Stimulated activated naive CD8-positive, alpha-beta T cell treated with anti-CD3 and anti-CD28 coated beads, Interleukin-15, Interleukin-2, amounts not matched to agents 100 ng/mL and 50 ng/mL, for 24 hours (primary cell): Measurements from ENCODE around the gene CCT3.

ENCODE experiments used
- H3K27ac Mint-ChIP-seq: one replicate; pipeline ENCODE4 v1.8.0; 2021; ENCODE audit warnings: mild to moderate bottlenecking, mixed read lengths
- H3K27me3 Mint-ChIP-seq: one replicate; pipeline ENCODE4 v1.8.0; 2021; ENCODE audit warnings: mixed read lengths
- H3K36me3 Mint-ChIP-seq: one replicate; pipeline ENCODE4 v1.8.0; 2021; ENCODE audit warnings: low read depth, mixed read lengths
- H3K4me1 Mint-ChIP-seq: one replicate; pipeline ENCODE4 v1.8.0; 2021; ENCODE audit warnings: low read depth, mixed read lengths
- H3K4me3 Mint-ChIP-seq: one replicate; pipeline ENCODE4 v1.8.0; 2021; ENCODE audit warnings: mild to moderate bottlenecking, mixed read lengths
- H3K9me3 Mint-ChIP-seq: one replicate; pipeline ENCODE4 v1.8.0; 2021; ENCODE audit warnings: mixed read lengths

The CCT3 gene

DNA sequence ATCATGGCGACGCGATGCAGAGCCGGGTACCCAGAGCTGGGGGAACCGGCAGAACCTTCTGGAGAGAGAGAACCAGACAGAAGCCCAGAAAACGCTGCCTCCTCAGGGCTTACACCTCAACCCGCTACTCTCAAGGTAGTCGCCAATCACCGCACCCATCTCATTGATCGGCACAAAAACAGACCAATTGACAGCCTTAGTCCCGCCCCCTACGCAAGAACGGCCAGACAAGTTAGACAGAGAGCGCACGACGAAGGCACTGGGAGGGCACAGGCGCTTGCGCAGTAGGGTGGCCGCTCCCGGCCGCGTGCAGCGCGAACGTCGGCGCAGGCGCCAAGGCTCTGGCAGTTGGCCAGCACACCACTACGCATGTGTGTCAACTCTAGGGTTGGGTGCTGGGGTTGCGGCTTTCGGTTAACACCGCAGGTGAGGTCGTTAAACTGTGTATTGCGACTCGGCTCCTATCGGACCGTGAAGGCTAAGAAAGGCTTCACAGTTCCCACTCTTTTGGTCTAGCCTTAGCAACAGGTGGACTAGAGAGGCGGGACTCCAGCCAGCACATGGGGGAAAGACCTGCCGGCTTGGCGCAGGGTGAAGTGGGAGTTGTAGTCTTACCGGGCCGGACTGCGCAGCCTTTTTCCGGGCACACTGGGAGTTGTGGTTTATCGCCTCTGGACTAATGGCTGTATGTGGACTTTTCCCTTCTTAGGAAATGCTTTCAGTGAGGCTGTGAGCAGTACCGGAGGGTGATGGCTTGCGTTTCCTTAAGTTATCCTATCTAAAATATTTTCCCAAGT lies at the start of gene CCT3, which contains the start of gene TSACC:
TSS of gene CCT3 (minus strand) at position 113 of the 797 bp plus-strand sequence. CDS start at position 5, 108 bp downstream.
TSS of gene TSACC (plus strand) at position 347 of the 797 bp plus-strand sequence. CDS start 1,232 bp downstream, outside the sequence.
- Mint-ChIP-seq H3K4me3 (peak within 1 kb of the TSS; percentile 98), H3K9me3 (no peaks in the 10 kb centered on the region), H3K36me3 (peaks cover 45% of the 10 kb centered on the region), H3K27me3 (no peaks in the 10 kb centered on the region), H3K4me1 (peaks cover 48% of the 10 kb centered on the region), H3K27ac (peak within 1 kb of the TSS; percentile 94)

DNA sequence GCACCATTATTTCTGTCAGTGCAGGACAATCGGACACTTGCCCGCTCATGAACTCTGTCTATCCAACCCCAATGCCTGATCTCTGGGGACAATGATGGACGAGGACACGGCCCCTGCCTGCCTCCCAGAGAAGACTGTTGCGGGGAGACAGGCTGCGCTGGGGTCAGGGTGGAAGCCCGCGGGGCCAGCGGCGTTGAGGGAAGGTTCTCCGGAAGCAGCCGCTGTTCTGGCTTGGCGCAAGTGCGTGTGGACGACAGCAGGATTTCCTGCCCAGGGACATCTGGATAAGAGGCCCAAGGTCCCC lies 49.7 kb upstream of the CCT3 start:
- H3K9me3 Mint-ChIP-seq: no peaks in the 10 kb centered on the region
- H3K4me1 Mint-ChIP-seq: peaks cover 5% of the 10 kb centered on the region
- H3K27ac Mint-ChIP-seq: no peak overlapping the region
- no peaks in the 10 kb centered on the region for H3K36me3 Mint-ChIP-seq
- H3K27me3 Mint-ChIP-seq: peaks cover 38% of the 10 kb centered on the region
- H3K4me3 Mint-ChIP-seq: no peak overlapping the region

DNA sequence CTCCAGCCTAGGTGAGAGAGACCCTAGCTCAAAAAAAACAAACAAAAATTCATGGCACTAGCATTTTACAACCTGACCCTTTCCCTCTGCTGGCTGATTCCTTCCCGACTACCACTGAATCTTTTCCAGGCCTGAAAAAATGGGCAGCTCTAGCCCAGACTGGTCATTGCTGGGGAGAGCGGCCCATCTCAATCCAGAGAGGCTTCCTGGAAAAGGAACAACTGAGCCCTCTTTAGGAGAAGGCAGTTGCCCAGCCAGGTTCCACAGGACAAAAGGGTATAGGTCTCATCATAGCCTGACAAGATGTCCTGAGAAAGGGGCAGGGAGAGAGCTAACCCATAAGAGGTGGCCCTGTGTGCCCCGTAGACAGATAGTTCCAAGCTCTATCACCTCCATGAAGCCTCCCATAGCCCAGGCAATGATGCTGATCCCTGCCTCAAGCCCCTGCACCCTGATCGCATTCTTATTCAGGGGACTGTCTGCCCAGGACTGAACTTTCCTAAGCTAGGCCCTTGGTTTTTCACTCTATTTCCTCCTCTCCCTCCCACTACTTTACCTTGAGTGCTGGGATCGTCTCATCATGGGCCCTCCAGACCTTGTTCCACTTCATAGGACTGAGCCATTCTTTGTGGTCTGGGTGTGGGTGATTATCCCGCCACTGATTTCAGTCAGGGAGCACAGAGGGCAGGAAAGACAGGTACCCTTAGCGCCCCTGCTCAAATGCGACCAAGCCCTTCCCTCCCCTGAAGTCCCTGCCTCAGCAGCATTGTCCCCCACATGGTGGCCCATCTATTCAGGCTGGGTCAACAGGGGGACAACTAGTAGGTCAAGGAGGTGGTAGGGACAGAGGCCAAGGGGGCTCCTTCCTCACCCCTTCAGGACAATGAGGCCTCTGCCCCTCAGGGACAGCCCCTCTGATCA lies 49.1 kb upstream of the CCT3 start:
- Mint-ChIP-seq H3K27me3 (peaks cover 38% of the 10 kb centered on the region), H3K27ac (no peak overlapping the region), H3K4me3 (no peak overlapping the region)

DNA sequence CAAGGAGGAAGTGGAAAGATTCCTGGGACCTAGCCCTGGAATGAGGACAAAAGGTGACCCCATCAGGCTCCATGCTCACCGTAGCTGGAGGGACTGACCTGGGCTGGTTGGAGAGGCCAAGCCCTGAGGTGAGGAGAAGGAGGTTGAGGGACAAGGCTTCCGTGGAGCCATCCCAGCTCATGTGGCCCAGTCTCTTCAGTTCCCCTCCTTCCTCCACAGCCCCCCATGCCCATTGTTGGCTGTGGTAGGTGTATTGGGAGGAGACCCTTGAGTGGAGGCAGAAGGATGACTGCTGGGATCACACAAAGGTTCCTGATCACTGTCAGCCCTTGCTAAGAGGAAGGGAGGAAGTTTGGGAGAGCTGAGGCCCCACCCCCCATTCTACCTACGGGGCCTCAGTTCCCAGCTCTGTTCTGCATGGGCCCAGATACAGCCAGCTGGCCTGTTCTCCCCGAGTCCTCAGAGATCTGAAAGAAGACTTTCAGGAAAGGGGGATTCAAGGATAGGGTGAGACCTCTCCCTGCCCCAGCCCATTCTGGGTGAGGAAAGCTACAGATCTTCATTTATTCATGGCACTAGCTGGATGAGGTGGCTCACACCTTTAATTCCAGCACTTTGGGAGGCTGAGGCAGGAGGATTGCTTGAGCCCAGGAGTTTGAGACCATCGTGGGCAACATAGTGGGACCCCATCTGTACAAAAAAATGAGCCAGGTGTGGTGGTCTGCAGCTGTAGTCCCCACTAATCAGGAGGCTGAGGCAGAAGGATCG lies 48.2 kb upstream of the CCT3 start:
- Mint-ChIP-seq H3K4me1 (peaks cover 5% of the 10 kb centered on the region), H3K27me3 (peaks cover 38% of the 10 kb centered on the region), H3K36me3 (no peaks in the 10 kb centered on the region), H3K9me3 (no peaks in the 10 kb centered on the region), H3K4me3 (no peak overlapping the region), H3K27ac (no peak overlapping the region)

More for the DNA sequence above, 49.1 kb upstream of the CCT3 start:
- Mint-ChIP-seq H3K4me1 (peaks cover 5% of the 10 kb centered on the region), H3K9me3 (no peaks in the 10 kb centered on the region), H3K36me3 (no peaks in the 10 kb centered on the region)

DNA sequence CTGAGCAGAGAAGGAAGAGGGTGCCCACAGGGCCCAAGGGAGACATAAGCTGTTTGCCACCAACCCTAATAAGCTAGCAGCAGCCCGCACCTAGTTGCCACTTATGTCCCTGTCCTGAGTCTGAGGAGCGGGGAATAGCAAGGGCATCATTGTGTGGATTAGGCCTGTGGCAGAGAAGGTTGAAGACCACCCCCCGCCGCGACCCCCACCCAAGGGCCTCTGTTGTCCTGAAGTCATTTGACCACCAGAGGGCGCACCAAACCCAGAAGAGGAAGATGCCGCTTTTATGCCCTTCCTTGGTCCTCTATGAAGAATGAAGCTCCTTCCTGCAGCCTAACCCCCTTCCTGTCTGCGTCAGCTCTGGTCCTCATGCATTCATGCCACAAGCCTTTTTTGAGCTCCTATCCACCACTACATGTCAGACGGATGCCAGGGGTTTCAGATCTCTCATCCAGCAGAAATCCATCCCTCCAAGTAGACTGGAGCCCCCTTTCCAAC lies 47.5 kb upstream of the CCT3 start:
- no peaks in the 10 kb centered on the region for H3K9me3 Mint-ChIP-seq
- H3K27ac Mint-ChIP-seq: no peak overlapping the region
- peaks cover 35% of the 10 kb centered on the region for H3K27me3 Mint-ChIP-seq
- H3K36me3 Mint-ChIP-seq: no peaks in the 10 kb centered on the region
- H3K4me3 Mint-ChIP-seq: no peak overlapping the region
- peaks cover 5% of the 10 kb centered on the region for H3K4me1 Mint-ChIP-seq

DNA sequence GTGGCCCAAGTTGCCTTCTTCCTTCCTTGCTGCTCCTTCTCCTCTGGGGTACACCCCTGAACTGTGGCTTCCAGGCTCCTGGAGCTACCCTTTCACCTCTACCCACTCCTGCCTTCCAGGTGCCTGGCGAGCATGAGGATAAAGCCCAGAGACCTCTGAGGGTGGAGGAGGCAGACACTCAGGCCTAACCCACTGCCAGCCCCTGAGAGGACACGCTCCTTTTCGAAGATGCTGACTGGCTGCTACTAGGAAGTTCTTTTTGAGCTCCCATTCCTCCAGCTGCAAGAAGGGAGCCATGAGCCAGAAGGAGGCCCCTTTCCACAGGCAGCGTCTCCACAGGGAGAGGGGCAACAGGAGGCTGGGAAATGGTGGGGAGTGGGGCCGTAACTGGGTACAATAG lies 46.6 kb upstream of the CCT3 start:
- H3K4me1 Mint-ChIP-seq: peaks cover 5% of the 10 kb centered on the region
- no peaks in the 10 kb centered on the region for H3K36me3 Mint-ChIP-seq
- H3K9me3 Mint-ChIP-seq: no peaks in the 10 kb centered on the region
- no peak overlapping the region for H3K4me3 Mint-ChIP-seq
- H3K27ac Mint-ChIP-seq: no peak overlapping the region
- H3K27me3 Mint-ChIP-seq: peaks cover 28% of the 10 kb centered on the region

DNA sequence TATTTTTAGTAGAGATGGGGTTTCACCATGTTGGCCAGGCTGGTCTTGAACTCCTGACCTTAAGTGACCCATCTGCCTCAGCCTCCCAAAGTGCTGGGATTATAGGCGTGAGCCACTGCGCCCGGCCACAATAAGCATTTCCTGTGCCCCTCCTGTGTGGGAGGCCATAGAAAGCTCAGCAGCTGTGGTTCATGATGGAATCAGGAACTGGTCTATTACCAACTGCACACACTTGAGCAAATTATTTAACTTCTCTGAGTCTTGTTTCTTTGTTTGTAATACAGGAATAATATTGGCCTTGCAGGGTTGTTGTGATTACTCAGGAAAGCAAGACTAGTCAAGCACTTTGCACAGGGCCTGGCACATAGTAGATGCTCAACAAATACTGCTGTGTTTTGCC lies 45.9 kb upstream of the CCT3 start:
- H3K36me3 Mint-ChIP-seq: no peaks in the 10 kb centered on the region
- peaks cover 22% of the 10 kb centered on the region for H3K27me3 Mint-ChIP-seq
- H3K27ac Mint-ChIP-seq: no peak overlapping the region
- peaks cover 5% of the 10 kb centered on the region for H3K4me1 Mint-ChIP-seq
- H3K9me3 Mint-ChIP-seq: no peaks in the 10 kb centered on the region
- H3K4me3 Mint-ChIP-seq: no peak overlapping the region

DNA sequence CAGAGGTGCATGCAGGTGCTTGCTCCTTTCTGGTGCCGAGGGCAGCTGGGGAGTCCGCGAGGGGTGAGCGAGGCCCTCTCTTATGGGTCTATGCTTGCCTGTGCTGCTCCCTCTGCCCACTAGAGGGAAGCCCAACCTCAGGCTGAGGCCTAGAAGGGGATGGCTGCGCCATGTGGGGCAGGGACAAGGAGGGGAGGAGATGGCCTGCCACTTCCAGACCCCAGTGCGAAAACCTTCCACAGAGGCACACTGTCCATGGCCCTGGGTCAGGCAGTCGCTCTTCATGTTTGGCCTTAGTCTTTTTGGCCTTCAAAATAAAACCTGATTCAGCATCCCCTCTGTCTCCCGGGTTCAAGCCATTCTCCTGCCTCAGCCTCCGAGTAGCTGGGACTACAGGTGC lies 44.9 kb upstream of the CCT3 start:
- Mint-ChIP-seq H3K27me3 (peaks cover 15% of the 10 kb centered on the region), H3K36me3 (no peaks in the 10 kb centered on the region), H3K9me3 (no peaks in the 10 kb centered on the region), H3K27ac (no peak overlapping the region), H3K4me1 (peaks cover 5% of the 10 kb centered on the region), H3K4me3 (no peak overlapping the region)

DNA sequence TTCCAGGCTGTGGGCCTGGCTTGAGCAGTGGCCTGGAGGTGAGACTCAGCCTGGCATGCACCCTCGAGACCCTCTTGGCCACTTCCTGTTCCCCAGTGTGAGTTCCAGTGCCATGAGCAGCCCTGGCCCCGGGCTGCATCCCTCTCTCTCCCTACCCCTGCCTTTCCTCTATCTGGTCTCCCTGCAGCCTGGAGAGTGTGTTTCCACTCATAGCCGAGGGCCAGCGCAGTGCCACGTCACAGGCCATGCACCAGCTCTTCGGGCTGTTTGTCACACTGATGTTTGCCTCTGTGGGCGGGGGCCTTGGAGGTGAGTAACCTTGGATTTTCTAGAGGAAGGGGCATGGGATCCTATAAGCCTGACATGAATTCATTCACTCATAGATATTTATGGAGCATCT lies 44.5 kb upstream of the CCT3 start:
- Mint-ChIP-seq H3K27ac (no peak overlapping the region), H3K4me1 (peaks cover 5% of the 10 kb centered on the region), H3K36me3 (no peaks in the 10 kb centered on the region), H3K27me3 (peaks cover 12% of the 10 kb centered on the region), H3K9me3 (no peaks in the 10 kb centered on the region), H3K4me3 (no peak overlapping the region)

DNA sequence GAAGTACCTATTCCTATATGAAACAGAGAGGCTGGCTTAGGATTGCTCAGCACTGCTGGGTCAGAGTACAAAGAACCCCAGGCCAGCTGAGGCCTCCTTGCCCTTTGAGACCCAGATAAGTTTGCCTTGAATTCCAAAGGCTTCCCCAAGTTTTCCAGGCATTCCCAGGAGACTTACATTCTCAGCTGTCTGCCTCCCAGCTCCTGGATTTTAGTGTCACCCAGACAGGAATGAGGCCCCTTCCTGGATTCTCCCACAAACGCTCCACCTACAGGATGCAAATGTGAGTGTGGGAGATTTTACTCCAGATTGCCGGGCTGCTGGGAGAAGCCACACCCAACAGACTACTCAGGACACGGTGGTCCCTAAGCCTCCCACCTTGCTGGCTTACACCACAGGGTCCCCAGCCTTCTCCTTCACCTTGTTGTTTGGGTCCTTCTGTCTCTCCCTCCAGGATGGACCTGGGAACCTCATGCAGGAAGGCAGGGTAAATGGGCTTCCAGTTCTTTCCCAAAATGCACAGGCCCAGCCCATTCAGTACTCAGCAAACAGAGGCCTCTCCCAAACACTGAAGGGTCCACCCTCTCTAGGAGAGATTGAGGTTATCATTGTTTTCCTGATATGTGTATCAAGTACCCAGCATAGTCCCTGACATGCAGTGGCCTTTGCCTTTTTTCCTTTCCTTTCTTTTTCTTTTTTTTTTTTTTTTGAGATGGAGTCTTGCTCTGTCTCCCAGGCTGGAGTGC lies 41.5 kb upstream of the CCT3 start:
- no peaks in the 10 kb centered on the region for H3K9me3 Mint-ChIP-seq

DNA sequence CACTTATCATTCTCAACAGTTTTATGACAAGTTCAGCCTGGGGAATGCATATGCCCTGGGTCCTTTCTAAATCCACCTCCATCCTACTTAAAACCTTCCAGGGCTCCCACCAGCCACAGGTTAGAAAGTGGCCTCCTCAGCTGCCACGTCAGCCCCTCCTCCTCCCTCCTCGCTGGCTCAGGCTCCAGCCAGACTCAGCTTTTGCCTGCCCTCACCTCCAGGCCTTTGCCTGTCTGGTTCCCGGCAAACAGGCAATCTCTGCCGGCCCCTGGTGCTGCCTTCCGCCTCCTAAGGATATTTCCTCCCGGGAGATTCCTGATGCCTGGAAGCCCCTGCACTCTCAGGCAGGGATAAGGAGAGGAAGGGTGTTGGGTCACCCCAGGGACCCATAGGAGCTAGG lies 40.5 kb upstream of the CCT3 start:
- H3K4me1 Mint-ChIP-seq: no peaks in the 10 kb centered on the region
- H3K27me3 Mint-ChIP-seq: peaks cover 20% of the 10 kb centered on the region
- H3K36me3 Mint-ChIP-seq: no peaks in the 10 kb centered on the region
- H3K4me3 Mint-ChIP-seq: no peak overlapping the region
- H3K9me3 Mint-ChIP-seq: no peaks in the 10 kb centered on the region
- H3K27ac Mint-ChIP-seq: no peak overlapping the region

More for the DNA sequence above, 41.5 kb upstream of the CCT3 start:
- peaks cover 11% of the 10 kb centered on the region for H3K27me3 Mint-ChIP-seq
- H3K36me3 Mint-ChIP-seq: no peaks in the 10 kb centered on the region
- no peaks in the 10 kb centered on the region for H3K4me1 Mint-ChIP-seq
- H3K27ac Mint-ChIP-seq: no peak overlapping the region
- H3K4me3 Mint-ChIP-seq: no peak overlapping the region

DNA sequence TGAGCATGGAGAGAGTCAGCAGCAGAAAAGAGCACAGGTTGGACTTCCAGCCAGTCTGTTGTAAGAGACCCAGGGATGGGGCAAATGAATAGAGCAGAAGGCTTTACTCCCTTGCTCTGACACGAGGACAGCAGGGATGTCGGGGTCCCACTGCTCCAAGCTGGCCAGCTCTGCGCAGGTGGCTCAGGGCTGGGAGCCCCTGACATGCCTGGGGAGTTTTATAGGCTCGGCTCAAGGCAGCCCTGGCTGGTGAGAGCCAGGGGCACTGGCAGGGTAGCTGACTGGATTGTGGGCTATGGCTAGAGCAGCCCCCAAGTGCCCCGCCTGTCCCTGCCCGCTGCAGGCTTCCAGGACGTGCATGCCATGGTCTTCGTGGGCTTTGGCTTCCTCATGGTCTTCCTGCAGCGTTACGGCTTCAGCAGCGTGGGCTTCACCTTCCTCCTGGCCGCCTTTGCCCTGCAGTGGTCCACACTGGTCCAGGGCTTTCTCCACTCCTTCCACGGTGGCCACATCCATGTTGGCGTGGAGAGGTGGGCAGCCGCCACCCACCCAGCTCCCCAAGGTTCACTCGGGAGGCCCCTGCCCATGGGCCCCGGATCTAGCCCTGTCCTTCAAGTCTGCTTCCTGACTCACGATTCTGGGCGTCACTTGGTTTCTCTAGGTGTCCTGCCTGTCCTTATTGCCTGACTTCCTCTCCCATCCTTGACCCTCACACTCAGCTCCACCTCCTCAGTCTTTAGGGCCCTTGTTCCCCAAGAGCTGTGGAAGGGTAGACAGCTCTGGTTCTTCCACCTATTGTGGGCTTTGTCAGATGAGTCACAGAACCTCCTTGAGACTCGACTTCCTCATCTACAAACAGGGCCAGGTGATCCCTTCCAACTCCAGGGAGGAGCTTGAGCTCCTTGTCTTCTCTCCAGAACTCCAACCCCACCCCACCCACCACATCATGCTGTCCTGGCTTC lies 39.1 kb upstream of the CCT3 start:
- H3K4me1 Mint-ChIP-seq: no peaks in the 10 kb centered on the region
- no peak overlapping the region for H3K4me3 Mint-ChIP-seq
- H3K27ac Mint-ChIP-seq: no peak overlapping the region
- no peaks in the 10 kb centered on the region for H3K9me3 Mint-ChIP-seq
- H3K36me3 Mint-ChIP-seq: no peaks in the 10 kb centered on the region
- peaks cover 33% of the 10 kb centered on the region for H3K27me3 Mint-ChIP-seq

DNA sequence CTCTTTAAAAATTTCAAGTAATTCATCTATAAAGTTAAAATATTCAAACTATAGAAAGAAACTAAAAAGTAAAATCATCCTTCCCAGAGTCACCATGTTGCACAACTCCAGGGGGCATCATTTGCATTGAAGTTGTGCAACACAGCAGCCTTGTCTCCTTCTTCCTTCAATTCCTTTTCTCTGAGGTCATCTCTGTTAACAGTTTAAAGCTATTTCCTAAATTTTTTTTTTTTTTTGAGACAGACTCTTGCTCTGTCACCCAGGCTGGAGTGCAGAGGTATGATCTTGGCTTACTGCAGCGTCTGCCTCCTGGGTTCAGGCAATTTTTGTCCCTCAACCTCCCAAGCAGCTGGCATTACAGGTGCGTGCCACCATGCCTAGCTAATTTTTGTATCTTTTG lies 38.1 kb upstream of the CCT3 start:
- H3K4me1 Mint-ChIP-seq: no peaks in the 10 kb centered on the region
- H3K4me3 Mint-ChIP-seq: no peak overlapping the region
- no peak overlapping the region for H3K27ac Mint-ChIP-seq
- no peaks in the 10 kb centered on the region for H3K36me3 Mint-ChIP-seq
- peaks cover 43% of the 10 kb centered on the region for H3K27me3 Mint-ChIP-seq
- no peaks in the 10 kb centered on the region for H3K9me3 Mint-ChIP-seq
